ENCODE measurements around the gene VWA3A. TPM values are rescaled to one million over a fixed set of nuclear protein-coding genes. Genes with fewer than 3 reads are reported as not detected.
A peak's percentile ranks its signal among the peaks of the same experiment; 100 is the strongest.

VWA3A gene
- total and polyA plus RNA-seq, 2 experiments from 2014 or later, result not detected

DNA sequence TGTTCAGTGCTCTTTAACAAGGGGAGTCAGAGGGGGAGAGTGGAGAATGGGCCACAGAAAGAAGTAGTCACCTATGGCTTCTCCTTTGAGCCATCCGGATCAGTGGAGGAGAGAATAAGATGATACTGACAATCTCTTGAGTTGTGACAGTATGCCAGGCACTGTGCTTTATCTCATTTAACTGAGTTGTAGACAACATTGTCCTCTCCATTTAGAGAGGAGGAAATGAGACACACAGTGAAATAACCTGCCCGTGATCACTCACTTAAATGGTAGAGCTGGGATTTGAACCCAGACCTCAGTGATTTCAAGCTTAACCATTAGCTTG lies 95.9 kb downstream of the VWA3A start:
- DNase-seq, result no peak
- no peak for TF ChIP-seq EZH2 (IDR thresholded peaks at IDR 0.05; ENCODE audit: insufficient read depth, poor library complexity, severe bottlenecking)
- no peak for TF ChIP-seq EZH2phosphoT487 (IDR thresholded peaks at IDR 0.05; ENCODE audit: insufficient read depth, low read depth)
- Histone ChIP-seq H3K36me3 (ENCODE audit: low read depth) (no peaks in the 10 kb centered on the region), H3K4me2 (ENCODE audit: unreplicated experiment) (no peak overlapping the region), H3K9ac (no peak overlapping the region), H3K79me2 (ENCODE audit: insufficient read depth) (no peaks in the 10 kb centered on the region), H3K9me3 (ENCODE audit: low read depth) (no peaks in the 10 kb centered on the region), H4K20me1 (ENCODE audit: insufficient read depth) (no peaks in the 10 kb centered on the region), H3K27ac (no peak overlapping the region), H3K27me3 (replicated peaks; ENCODE audit: insufficient read depth) (no peaks in the 10 kb centered on the region), H3F3A (ENCODE audit: insufficient read depth) (peaks cover 32% of the 10 kb centered on the region), H3K9me2 (ENCODE audit: insufficient read depth) (no peaks in the 10 kb centered on the region), H3K4me1 (ENCODE audit: insufficient read depth) (peaks cover 24% of the 10 kb centered on the region), H2AFZ (no peak overlapping the region), H3K4me3 (no peak overlapping the region)
- 72 to 79% methylated on average over 2 of the region's 2 CpGs for WGBS, 2 experiments (ENCODE audit: low coverage in 1 of 2, low lambda C conversion rate in 2 of 2, missing lambda C conversion rate in 2 of 2)
- in situ Hi-C loops (cut with MboI), result no loop called here

DNA sequence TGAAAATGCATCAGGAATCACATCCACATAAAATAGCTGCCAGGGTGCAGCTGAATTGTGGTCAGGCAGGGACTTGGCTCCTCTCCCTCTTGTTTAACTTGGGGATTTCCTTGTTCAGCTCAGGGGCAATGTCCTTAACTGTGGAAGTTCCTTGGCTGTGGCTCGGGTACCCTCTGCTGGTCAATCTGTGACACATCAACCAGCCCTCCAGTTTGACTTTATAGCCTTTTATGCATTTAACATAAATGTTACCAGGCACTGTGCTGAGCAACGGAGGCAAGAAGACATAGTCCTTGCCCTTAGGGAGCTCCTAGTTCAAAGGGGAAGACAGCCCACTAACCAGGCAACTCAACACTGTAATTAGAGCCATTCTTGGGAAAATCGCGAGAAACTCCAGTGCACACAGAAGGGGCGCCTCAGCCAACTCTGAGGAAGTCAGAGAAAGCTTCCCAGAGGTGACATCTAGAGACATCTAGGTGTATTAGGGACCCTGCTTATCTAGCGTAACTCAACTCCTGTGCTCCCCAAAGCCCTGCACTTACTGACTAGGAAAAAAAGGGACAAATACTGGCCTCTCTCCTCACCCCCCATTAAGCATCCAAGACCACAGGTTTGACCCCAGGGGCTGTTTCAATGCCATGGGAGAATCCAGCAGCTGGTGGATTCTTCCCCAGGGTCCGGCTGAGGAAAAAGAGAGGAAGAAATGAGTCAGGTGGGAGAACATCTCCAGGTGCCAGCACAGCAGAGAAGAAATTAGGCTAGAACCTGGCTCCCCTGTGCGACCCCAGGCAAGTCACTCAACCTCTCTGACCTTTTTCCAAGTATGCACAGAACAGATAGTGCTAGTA lies 96.5 kb downstream of the VWA3A start:
- Histone ChIP-seq H3K27ac (no peak overlapping the region), H3K9me3 (ENCODE audit: low read depth) (no peaks in the 10 kb centered on the region), H3K79me2 (ENCODE audit: insufficient read depth) (no peaks in the 10 kb centered on the region), H3K4me2 (ENCODE audit: unreplicated experiment) (peak overlapping the region; percentile 77), H3K9ac (no peak overlapping the region), H3F3A (ENCODE audit: insufficient read depth) (peaks cover 34% of the 10 kb centered on the region), H4K20me1 (ENCODE audit: insufficient read depth) (no peaks in the 10 kb centered on the region), H3K27me3 (replicated peaks; ENCODE audit: insufficient read depth) (no peaks in the 10 kb centered on the region), H3K4me1 (ENCODE audit: insufficient read depth) (peaks cover 24% of the 10 kb centered on the region), H2AFZ (no peak overlapping the region), H3K36me3 (ENCODE audit: low read depth) (no peaks in the 10 kb centered on the region), H3K9me2 (ENCODE audit: insufficient read depth) (no peaks in the 10 kb centered on the region), H3K4me3 (no peak overlapping the region)
- peak; percentile 89 for DNase-seq
- in situ Hi-C loops (cut with MboI), result no loop called here
- TF ChIP-seq EZH2phosphoT487 (IDR thresholded peaks at IDR 0.05; ENCODE audit: insufficient read depth, low read depth) (no peak), EZH2 (IDR thresholded peaks at IDR 0.05; ENCODE audit: insufficient read depth, poor library complexity, severe bottlenecking) (no peak)
- WGBS, 2 experiments (ENCODE audit: low coverage in 1 of 2, low lambda C conversion rate in 2 of 2, missing lambda C conversion rate in 2 of 2), result 31 to 35% methylated on average over 8 of the region's 8 CpGs

GRCh38 chr16:22189473-22190080 lies 97.2 kb downstream of the VWA3A start:
- Histone ChIP-seq H3K9me2 (ENCODE audit: insufficient read depth) (no peaks in the 10 kb centered on the region), H3K27me3 (replicated peaks; ENCODE audit: insufficient read depth) (no peaks in the 10 kb centered on the region), H3K27ac (0 out of 2 replicates have a peak overlapping the region, but pooled peaks have one; percentile 27), H3K36me3 (ENCODE audit: low read depth) (no peaks in the 10 kb centered on the region), H3K9me3 (ENCODE audit: low read depth) (no peaks in the 10 kb centered on the region), H2AFZ (peak overlapping the region; percentile 88), H3K4me1 (ENCODE audit: insufficient read depth) (peaks cover 24% of the 10 kb centered on the region), H3K4me2 (ENCODE audit: unreplicated experiment) (peak overlapping the region; percentile 77), H4K20me1 (ENCODE audit: insufficient read depth) (no peaks in the 10 kb centered on the region), H3F3A (ENCODE audit: insufficient read depth) (peaks cover 34% of the 10 kb centered on the region), H3K4me3 (peak overlapping the region; percentile 76), H3K9ac (peak overlapping the region; percentile 58), H3K79me2 (ENCODE audit: insufficient read depth) (no peaks in the 10 kb centered on the region)
- DNase-seq, result peak; percentile 57
- TF ChIP-seq EZH2 (IDR thresholded peaks at IDR 0.05; ENCODE audit: insufficient read depth, poor library complexity, severe bottlenecking), result no peak
- TF ChIP-seq EZH2phosphoT487 (IDR thresholded peaks at IDR 0.05; ENCODE audit: insufficient read depth, low read depth), result no peak
- in situ Hi-C loops (cut with MboI), result no loop called here
- 4 to 5% methylated on average over 18 of the region's 18 CpGs for WGBS, 2 experiments (ENCODE audit: low coverage in 1 of 2, low lambda C conversion rate in 2 of 2, missing lambda C conversion rate in 2 of 2)

GRCh38 chr16:22190081-22190775 lies 97.9 kb downstream of the VWA3A start:
- Histone ChIP-seq H3K9me3 (ENCODE audit: low read depth) (no peaks in the 10 kb centered on the region), H3F3A (ENCODE audit: insufficient read depth) (peaks cover 34% of the 10 kb centered on the region), H3K4me2 (ENCODE audit: unreplicated experiment) (peak overlapping the region; percentile 77), H3K27me3 (replicated peaks; ENCODE audit: insufficient read depth) (no peaks in the 10 kb centered on the region), H3K4me3 (peak overlapping the region; percentile 76), H4K20me1 (ENCODE audit: insufficient read depth) (no peaks in the 10 kb centered on the region), H2AFZ (peak overlapping the region; percentile 88), H3K9me2 (ENCODE audit: insufficient read depth) (no peaks in the 10 kb centered on the region), H3K27ac (peak overlapping the region; percentile 27; the same call in 1 of the 2 replicates), H3K36me3 (ENCODE audit: low read depth) (no peaks in the 10 kb centered on the region), H3K4me1 (ENCODE audit: insufficient read depth) (peaks cover 24% of the 10 kb centered on the region), H3K79me2 (ENCODE audit: insufficient read depth) (no peaks in the 10 kb centered on the region), H3K9ac (peak overlapping the region; percentile 58)
- 1 to 3% methylated on average over 48 to 65 of the region's 72 CpGs for WGBS, 2 experiments (ENCODE audit: low coverage in 1 of 2, low lambda C conversion rate in 2 of 2, missing lambda C conversion rate in 2 of 2)
- in situ Hi-C loops (cut with MboI), result no loop called here
- peak; percentile 99 for DNase-seq
- TF ChIP-seq EZH2 (IDR thresholded peaks at IDR 0.05; ENCODE audit: insufficient read depth, poor library complexity, severe bottlenecking), result no peak
- no peak for TF ChIP-seq EZH2phosphoT487 (IDR thresholded peaks at IDR 0.05; ENCODE audit: insufficient read depth, low read depth)
